ENCODE measurements around the gene ENTR1.

Gene ENTR1

GRCh38 chr9:136363106-136363948 lies 47.1 kb downstream of the ENTR1 start, which contains the start of gene DNLZ:
Gene DNLZ (minus strand): TSS chr9:136363744. CDS start chr9:136363714, 30 bp downstream.
- Mint-ChIP-seq H3K27me3 (ENCODE audit: low read depth) (no peaks in the 10 kb centered on the region), H3K4me3 (peak within 1 kb of the TSS; percentile 79), H3K4me1 (ENCODE audit: low read depth) (peaks cover 6% of the 10 kb centered on the region), H3K36me3 (ENCODE audit: low read depth) (no peaks in the 10 kb centered on the region), H3K9me3 (no peaks in the 10 kb centered on the region), H3K27ac (peak within 1 kb of the TSS; percentile 82)

GRCh38 chr9:136362450-136362784 lies 48.0 kb downstream of the ENTR1 start:
- Mint-ChIP-seq H3K27me3 (ENCODE audit: low read depth) (no peaks in the 10 kb centered on the region), H3K4me3 (no peak overlapping the region), H3K36me3 (ENCODE audit: low read depth) (no peaks in the 10 kb centered on the region), H3K9me3 (no peaks in the 10 kb centered on the region), H3K4me1 (ENCODE audit: low read depth) (peaks cover 6% of the 10 kb centered on the region), H3K27ac (no peak overlapping the region)

GRCh38 chr9:136361754-136362449 lies 48.5 kb downstream of the ENTR1 start:
- H3K36me3 Mint-ChIP-seq (ENCODE audit: low read depth): no peaks in the 10 kb centered on the region
- H3K27me3 Mint-ChIP-seq (ENCODE audit: low read depth): no peaks in the 10 kb centered on the region
- H3K9me3 Mint-ChIP-seq: no peaks in the 10 kb centered on the region
- H3K27ac Mint-ChIP-seq: no peak overlapping the region
- no peak overlapping the region for H3K4me3 Mint-ChIP-seq
- H3K4me1 Mint-ChIP-seq (ENCODE audit: low read depth): peaks cover 6% of the 10 kb centered on the region

GRCh38 chr9:136361047-136361753 lies 49.2 kb downstream of the ENTR1 start:
- no peaks in the 10 kb centered on the region for H3K9me3 Mint-ChIP-seq
- no peak overlapping the region for H3K27ac Mint-ChIP-seq
- H3K4me3 Mint-ChIP-seq: no peak overlapping the region
- H3K4me1 Mint-ChIP-seq (ENCODE audit: low read depth): peaks cover 6% of the 10 kb centered on the region
- no peaks in the 10 kb centered on the region for H3K27me3 Mint-ChIP-seq (ENCODE audit: low read depth)
- H3K36me3 Mint-ChIP-seq (ENCODE audit: low read depth): no peaks in the 10 kb centered on the region

- no peaks in the 10 kb centered on the region for H3K36me3 Mint-ChIP-seq (ENCODE audit: low read depth)
- H3K27me3 Mint-ChIP-seq (ENCODE audit: low read depth): no peaks in the 10 kb centered on the region
Observed at GRCh38 chr9:136359774-136360718, 50.4 kb downstream of the ENTR1 start.

GRCh38 chr9:136358888-136359287 lies 51.5 kb downstream of the ENTR1 start:
- H3K9me3 Mint-ChIP-seq: no peaks in the 10 kb centered on the region
- H3K27me3 Mint-ChIP-seq (ENCODE audit: low read depth): no peaks in the 10 kb centered on the region
- H3K36me3 Mint-ChIP-seq (ENCODE audit: low read depth): no peaks in the 10 kb centered on the region
- peaks cover 6% of the 10 kb centered on the region for H3K4me1 Mint-ChIP-seq (ENCODE audit: low read depth)
- H3K4me3 Mint-ChIP-seq: no peak overlapping the region
- no peak overlapping the region for H3K27ac Mint-ChIP-seq

More at GRCh38 chr9:136359774-136360718, 50.4 kb downstream of the ENTR1 start:
- Mint-ChIP-seq H3K9me3 (no peaks in the 10 kb centered on the region), H3K4me3 (no peak overlapping the region), H3K4me1 (ENCODE audit: low read depth) (peaks cover 6% of the 10 kb centered on the region), H3K27ac (no peak overlapping the region)

- Mint-ChIP-seq H3K4me3 (no peak overlapping the region), H3K9me3 (no peaks in the 10 kb centered on the region), H3K4me1 (ENCODE audit: low read depth) (peaks cover 6% of the 10 kb centered on the region), H3K36me3 (ENCODE audit: low read depth) (no peaks in the 10 kb centered on the region), H3K27me3 (ENCODE audit: low read depth) (no peaks in the 10 kb centered on the region), H3K27ac (no peak overlapping the region)
Observed at GRCh38 chr9:136358016-136358415, 52.4 kb downstream of the ENTR1 start.

GRCh38 chr9:136357202-136357725 lies 53.1 kb downstream of the ENTR1 start:
- Mint-ChIP-seq H3K27ac (no peak overlapping the region), H3K4me3 (no peak overlapping the region), H3K4me1 (ENCODE audit: low read depth) (no peaks in the 10 kb centered on the region), H3K36me3 (ENCODE audit: low read depth) (no peaks in the 10 kb centered on the region), H3K9me3 (no peaks in the 10 kb centered on the region), H3K27me3 (ENCODE audit: low read depth) (no peaks in the 10 kb centered on the region)

GRCh38 chr9:136355616-136356557 lies 54.5 kb downstream of the ENTR1 start:
- H3K27me3 Mint-ChIP-seq (ENCODE audit: low read depth): no peaks in the 10 kb centered on the region
- H3K9me3 Mint-ChIP-seq: no peaks in the 10 kb centered on the region
- no peak overlapping the region for H3K27ac Mint-ChIP-seq
- H3K36me3 Mint-ChIP-seq (ENCODE audit: low read depth): no peaks in the 10 kb centered on the region
- no peak overlapping the region for H3K4me3 Mint-ChIP-seq
- H3K4me1 Mint-ChIP-seq (ENCODE audit: low read depth): no peaks in the 10 kb centered on the region

- no peak overlapping the region for H3K27ac Mint-ChIP-seq
- H3K27me3 Mint-ChIP-seq (ENCODE audit: low read depth): no peaks in the 10 kb centered on the region
- no peaks in the 10 kb centered on the region for H3K9me3 Mint-ChIP-seq
- H3K36me3 Mint-ChIP-seq (ENCODE audit: low read depth): no peaks in the 10 kb centered on the region
- no peak overlapping the region for H3K4me3 Mint-ChIP-seq
- H3K4me1 Mint-ChIP-seq (ENCODE audit: low read depth): no peaks in the 10 kb centered on the region
Observed at GRCh38 chr9:136354592-136355085, 55.8 kb downstream of the ENTR1 start.

GRCh38 chr9:136353757-136354488 lies 56.5 kb downstream of the ENTR1 start:
- H3K9me3 Mint-ChIP-seq: no peaks in the 10 kb centered on the region
- H3K27ac Mint-ChIP-seq: no peak overlapping the region
- no peaks in the 10 kb centered on the region for H3K36me3 Mint-ChIP-seq (ENCODE audit: low read depth)
- H3K27me3 Mint-ChIP-seq (ENCODE audit: low read depth): no peaks in the 10 kb centered on the region
- H3K4me1 Mint-ChIP-seq (ENCODE audit: low read depth): no peaks in the 10 kb centered on the region
- H3K4me3 Mint-ChIP-seq: no peak overlapping the region

GRCh38 chr9:136353088-136353487 lies 57.3 kb downstream of the ENTR1 start:
- Mint-ChIP-seq H3K4me1 (ENCODE audit: low read depth) (no peaks in the 10 kb centered on the region), H3K9me3 (no peaks in the 10 kb centered on the region), H3K27me3 (ENCODE audit: low read depth) (no peaks in the 10 kb centered on the region)

More at GRCh38 chr9:136353088-136353487, 57.3 kb downstream of the ENTR1 start:
- no peaks in the 10 kb centered on the region for H3K36me3 Mint-ChIP-seq (ENCODE audit: low read depth)
- H3K27ac Mint-ChIP-seq: no peak overlapping the region
- H3K4me3 Mint-ChIP-seq: no peak overlapping the region

Data from T-helper 1 cell treated with Interleukin-12 subunit alpha and Interleukin-12 subunit beta and Interleukin-4 antibody, amounts not matched to agents 30 μg/mL and 1 μg/mL, for 36 hours (primary cell).